Measurements from ENCODE around the gene MXD4. TPM values are rescaled to one million over a fixed set of nuclear protein-coding genes. Genes with fewer than 3 reads are reported as not detected.
A peak's percentile ranks its signal among the peaks of the same experiment; 100 is the strongest.

Gene MXD4
- total and polyA plus RNA-seq, 9 of the 15 experiments (the other 6 are each of a cell fraction or from before 2014, with no cell fraction given) = 0.06 to 13.5 (median 5.9) TPM

- Histone ChIP-seq H3K36me3 (ENCODE audit: control insufficient read depth, insufficient read depth, low read length) (no peaks in the 10 kb centered on the region), H3K4me3 (no peak overlapping the region), H2AFZ (ENCODE audit: low read depth, low read length) (no peak overlapping the region), H3K9me3 (replicated peaks; ENCODE audit: control insufficient read depth, insufficient read depth, low read depth, low read length) (no peaks in the 10 kb centered on the region), H3K9me1 (ENCODE audit: control insufficient read depth, insufficient read depth, low read length) (no peaks in the 10 kb centered on the region), H3K4me2 (ENCODE audit: insufficient read depth, low read length) (no peak overlapping the region), H3K27me3 (ENCODE audit: control insufficient read depth in 2 of 2, insufficient read depth in 2 of 2, low read length in 2 of 2) (no peaks in the 10 kb centered on the region), H3K4me1 (replicated peaks in 1 of 2; ENCODE audit: control insufficient read depth in 2 of 2, insufficient read depth in 2 of 2, low read length in 2 of 2) (peaks cover 5 to 76% of the 10 kb centered on the region in 2 experiments; a peak in 4 of 5 replicates), H4K20me1 (replicated peaks; ENCODE audit: control insufficient read depth, insufficient read depth, low read length) (no peaks in the 10 kb centered on the region), H3K9ac (ENCODE audit: insufficient read depth in 1 of 2, low read depth in 2 of 2, low read length in 2 of 2) (peak overlapping the region in 1 of 2 experiments; percentile 10; a peak in 1 of 4 replicates), H3K27ac (ENCODE audit: extremely low read depth, low read depth, low read length) (no peak overlapping the region), H3K79me2 (ENCODE audit: control insufficient read depth, insufficient read depth, low read length) (peaks cover 4% of the 10 kb centered on the region)
- 76% methylated on average over 17 of the region's 19 CpGs for WGBS (ENCODE audit: insufficient coverage, low coverage, missing lambda C conversion rate)
- FAIRE-seq (no peak), DNase-seq (ENCODE audit: extremely low read depth in 1 of 4, low spot score in 3 of 4) (no peak), ATAC-seq (no peak)
- intact Hi-C loops (cut with micrococcal nuclease) = loop anchor here (10.0 kb wide), 1 partner anchor 168 kb away; the partner anchor contains the start of genes CFAP99 and ZFYVE28
- BruUV-seq (replicated peaks) = no TSS peak
- ChIA-PET POLR2A (interaction anchor here (0.6 to 1.3 kb wide), 4 partner anchors 9 to 20 kb away, joined by 3 to 5 read pairs (median 3); partner anchors contain the start of gene MXD4), CTCF (ENCODE audit: low intra/inter-chr PET ratio) (no interaction called here)
- in situ Hi-C loops (cut with MboI) = no loop called here
- TF ChIP-seq POLR2G (IDR thresholded peaks at IDR 0.05; ENCODE audit: low read depth, low read length) (0 out of 2 replicates have a peak, but pooled peaks have one; percentile 39), SAFB (IDR thresholded peaks at IDR 0.05; ENCODE audit: borderline replicate concordance, low read depth, low read length) (no peak), NR2F6 (CRISPR knock-in tag; IDR thresholded peaks at IDR 0.05) (no peak), TAF7 (tag; IDR thresholded peaks at IDR 0.05) (no peak), KDM5B (IDR thresholded peaks at IDR 0.05; ENCODE audit: insufficient replicate concordance, low read depth, low read length) (no peak), FOXK1 (CRISPR knock-in tag; IDR thresholded peaks at IDR 0.05; ENCODE audit: borderline replicate concordance) (no peak), ZNF311 (CRISPR knock-in tag; IDR thresholded peaks at IDR 0.05) (no peak)
- TF ChIP-seq, protein P1, sequence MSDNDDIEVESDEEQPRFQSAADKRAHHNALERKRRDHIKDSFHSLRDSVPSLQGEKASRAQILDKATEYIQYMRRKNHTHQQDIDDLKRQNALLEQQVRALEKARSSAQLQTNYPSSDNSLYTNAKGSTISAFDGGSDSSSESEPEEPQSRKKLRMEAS (CRISPR knock-in tag; IDR thresholded peaks at IDR 0.05) = no peak
These were observed 15.4 kb downstream of the MXD4 start for GRCh38 chr4:2246384-2247127.

Data from K562 (cell line).